HUES6 (cell line): ENCODE data around the gene SPDL1.

ENCODE experiments used
- H3K27ac ChIP-seq: 2 replicates; pipeline ENCODE4 v1.7.0; 2013; ENCODE audit warnings: low read depth, mild to moderate bottlenecking, low read length, inconsistent platforms
- H3K27me3 ChIP-seq: 2 replicates; pipeline ENCODE4 v1.6.1; 2013; ENCODE audit warnings: low read length; ENCODE audit not compliant: control insufficient read depth, insufficient read depth
- H3K36me3 ChIP-seq: 2 replicates; pipeline ENCODE4 v1.6.1; 2013; ENCODE audit warnings: low read length; ENCODE audit not compliant: control insufficient read depth, insufficient read depth
- H3K4me1 ChIP-seq: 2 replicates; pipeline ENCODE4 v1.6.1; 2013; ENCODE audit warnings: low read length; ENCODE audit not compliant: control insufficient read depth, insufficient read depth
- H3K4me3 ChIP-seq: 2 replicates; pipeline ENCODE4 v1.5.1; 2013; ENCODE audit warnings: low read depth, low read length
- H3K9ac ChIP-seq: one replicate; pipeline ENCODE4 v1.6.1; 2013; ENCODE audit warnings: mild to moderate bottlenecking, low read length
- H3K9me3 ChIP-seq: 2 replicates; pipeline ENCODE4 v1.6.1; 2013; ENCODE audit warnings: low read depth, low read length; ENCODE audit not compliant: control insufficient read depth, insufficient read depth

Gene SPDL1

DNA sequence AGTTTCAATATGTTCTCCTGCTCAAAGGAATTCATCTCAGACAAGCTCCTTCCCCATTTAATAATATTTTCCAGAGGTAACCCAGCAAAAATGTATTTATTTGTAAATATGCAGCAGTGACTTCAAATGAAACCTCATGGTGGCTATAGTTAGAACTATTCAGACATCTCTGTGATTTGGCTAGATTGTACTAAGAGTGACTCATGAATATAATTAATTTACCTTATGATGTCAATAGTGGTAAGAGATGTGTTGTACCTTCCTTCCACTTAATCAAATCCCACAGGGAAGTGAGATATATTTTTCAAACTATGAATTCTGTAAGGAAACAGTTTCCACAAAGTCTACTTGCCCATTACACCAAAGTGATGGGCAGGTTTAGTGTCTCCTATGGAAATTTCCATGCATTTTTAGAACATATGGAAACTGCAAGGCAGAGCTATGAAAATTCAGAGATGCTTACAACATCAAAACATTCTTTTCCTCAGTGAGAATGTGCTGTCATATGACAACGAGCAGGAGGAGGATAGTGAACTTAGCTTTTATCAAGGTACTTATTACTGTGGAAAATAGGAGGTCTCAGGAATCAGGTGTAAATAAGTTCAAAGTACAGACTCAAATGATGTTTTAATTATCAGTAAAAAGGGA, 34.0 kb upstream of the SPDL1 start:
- no peaks in the 10 kb centered on the region for H3K36me3 ChIP-seq
- H3K4me1 ChIP-seq: no peaks in the 10 kb centered on the region
- peaks cover 9% of the 10 kb centered on the region; the same call in 1 of the 2 replicates for H3K27me3 ChIP-seq
- H3K27ac ChIP-seq: no peak overlapping the region
- H3K9me3 ChIP-seq: no peaks in the 10 kb centered on the region
- no peak overlapping the region for H3K9ac ChIP-seq
- no peak overlapping the region for H3K4me3 ChIP-seq

DNA sequence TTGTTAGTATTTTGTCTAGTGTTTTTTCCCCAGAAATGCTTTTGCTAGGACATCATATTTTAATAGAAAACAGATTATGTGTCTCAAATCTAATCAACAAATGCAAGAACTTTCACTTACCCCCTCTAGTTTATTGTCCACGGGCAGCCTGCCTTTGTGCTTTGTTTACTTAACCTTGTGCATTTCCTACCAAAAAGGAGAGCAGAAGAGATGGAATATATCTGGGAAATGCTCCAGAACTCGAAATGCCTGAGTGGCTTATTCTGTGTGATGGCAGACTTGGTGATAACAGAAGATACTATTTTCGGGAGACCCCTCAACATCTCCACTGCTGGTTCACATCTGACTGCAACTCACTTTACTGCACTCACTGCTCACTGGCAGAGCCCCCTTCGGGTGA, 33.3 kb upstream of the SPDL1 start:
- peaks cover 9% of the 10 kb centered on the region; the same call in 1 of the 2 replicates for H3K27me3 ChIP-seq
- no peak overlapping the region for H3K9ac ChIP-seq
- H3K4me3 ChIP-seq: no peak overlapping the region
- H3K36me3 ChIP-seq: no peaks in the 10 kb centered on the region
- H3K27ac ChIP-seq: no peak overlapping the region
- no peaks in the 10 kb centered on the region for H3K9me3 ChIP-seq
- H3K4me1 ChIP-seq: no peaks in the 10 kb centered on the region

DNA sequence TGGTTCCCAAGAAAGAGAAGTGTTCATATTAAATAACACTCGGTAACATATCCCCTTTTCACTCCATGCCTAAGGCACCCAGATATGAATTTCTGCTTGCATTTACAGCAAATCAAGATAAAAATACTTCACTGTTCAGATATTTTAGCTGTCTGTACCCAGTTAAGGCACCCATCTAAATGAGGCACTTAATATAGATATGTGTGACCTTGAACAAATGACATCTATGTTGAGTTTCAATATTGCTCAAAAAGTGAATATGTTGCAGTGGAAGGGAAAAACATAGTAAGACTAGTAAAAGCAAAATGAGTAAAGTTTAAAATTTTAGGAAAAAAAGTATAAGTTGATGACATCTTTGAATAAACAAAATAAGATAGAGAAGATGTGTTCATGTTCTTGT, 32.4 kb upstream of the SPDL1 start:
- H3K4me3 ChIP-seq: no peak overlapping the region
- no peaks in the 10 kb centered on the region for H3K4me1 ChIP-seq
- no peak overlapping the region for H3K27ac ChIP-seq
- H3K9me3 ChIP-seq: no peaks in the 10 kb centered on the region
- H3K9ac ChIP-seq: no peak overlapping the region
- H3K27me3 ChIP-seq: peaks cover 9% of the 10 kb centered on the region; the same call in 1 of the 2 replicates
- no peaks in the 10 kb centered on the region for H3K36me3 ChIP-seq

DNA sequence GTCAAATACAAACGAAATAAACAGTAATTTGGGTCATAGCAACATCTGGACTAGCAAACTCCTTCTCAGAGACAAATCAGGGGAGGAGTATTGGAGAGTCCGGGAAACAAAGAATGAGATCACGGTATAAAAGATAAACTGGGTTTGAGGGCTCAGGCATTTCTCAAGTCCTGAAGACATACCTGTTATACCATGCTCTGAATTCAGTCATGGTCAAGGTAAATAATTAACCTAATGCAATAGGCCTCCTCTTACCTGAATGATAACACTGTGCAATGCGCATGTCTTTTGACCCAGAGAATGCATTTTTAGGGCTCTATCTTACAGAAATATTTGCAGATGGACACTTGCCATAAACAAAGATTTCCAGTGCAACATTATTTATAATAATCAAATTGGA, 31.9 kb upstream of the SPDL1 start:
- no peaks in the 10 kb centered on the region for H3K36me3 ChIP-seq
- peaks cover 9% of the 10 kb centered on the region; the same call in 1 of the 2 replicates for H3K27me3 ChIP-seq
- no peaks in the 10 kb centered on the region for H3K9me3 ChIP-seq
- no peak overlapping the region for H3K27ac ChIP-seq
- no peak overlapping the region for H3K4me3 ChIP-seq
- H3K4me1 ChIP-seq: no peaks in the 10 kb centered on the region
- no peak overlapping the region for H3K9ac ChIP-seq

DNA sequence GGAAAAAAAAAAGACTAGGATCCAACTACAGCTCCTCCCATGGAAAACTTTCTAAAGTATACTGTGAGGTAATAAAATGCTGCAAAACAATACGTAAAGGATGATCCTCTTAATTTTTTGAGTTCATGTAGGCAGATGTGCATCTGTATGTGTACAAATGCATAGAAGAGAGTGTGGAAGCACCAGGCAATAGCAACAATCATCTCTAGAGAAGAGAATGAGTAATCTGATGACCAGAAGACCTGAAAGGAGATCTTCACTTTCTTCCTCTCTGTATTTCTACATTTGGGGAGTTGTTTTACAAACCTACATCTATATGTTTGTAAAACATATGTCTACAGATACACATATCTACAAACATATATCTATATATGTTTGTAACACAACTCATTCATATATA, 29.3 kb upstream of the SPDL1 start:
- no peak overlapping the region for H3K9ac ChIP-seq
- H3K9me3 ChIP-seq: peaks cover 6% of the 10 kb centered on the region; the same call in 1 of the 2 replicates
- no peaks in the 10 kb centered on the region for H3K4me1 ChIP-seq
- H3K36me3 ChIP-seq: no peaks in the 10 kb centered on the region
- peaks cover 3% of the 10 kb centered on the region; the same call in 1 of the 2 replicates for H3K27me3 ChIP-seq
- H3K27ac ChIP-seq: no peak overlapping the region
- no peak overlapping the region for H3K4me3 ChIP-seq

DNA sequence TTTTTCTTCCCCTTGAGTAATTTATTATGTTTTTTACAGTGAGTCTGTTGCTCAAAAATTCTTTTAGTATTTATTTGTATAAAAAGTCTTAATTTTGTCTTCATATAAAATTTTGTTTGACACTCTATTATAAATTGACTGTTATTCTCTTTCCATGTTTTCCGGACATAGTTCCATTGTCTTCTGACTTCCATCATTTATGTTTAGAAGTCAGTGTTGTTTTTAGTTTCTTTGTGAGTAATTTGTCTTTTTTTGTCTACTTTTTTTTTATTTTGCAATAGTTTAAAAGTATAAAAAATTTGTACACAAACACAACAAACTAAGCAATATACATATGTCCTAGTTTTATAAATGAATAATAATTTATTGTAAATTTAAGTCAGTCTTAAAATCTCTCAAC, 25.7 kb upstream of the SPDL1 start:
- Histone ChIP-seq H3K27ac (no peak overlapping the region), H3K4me3 (no peak overlapping the region)

DNA sequence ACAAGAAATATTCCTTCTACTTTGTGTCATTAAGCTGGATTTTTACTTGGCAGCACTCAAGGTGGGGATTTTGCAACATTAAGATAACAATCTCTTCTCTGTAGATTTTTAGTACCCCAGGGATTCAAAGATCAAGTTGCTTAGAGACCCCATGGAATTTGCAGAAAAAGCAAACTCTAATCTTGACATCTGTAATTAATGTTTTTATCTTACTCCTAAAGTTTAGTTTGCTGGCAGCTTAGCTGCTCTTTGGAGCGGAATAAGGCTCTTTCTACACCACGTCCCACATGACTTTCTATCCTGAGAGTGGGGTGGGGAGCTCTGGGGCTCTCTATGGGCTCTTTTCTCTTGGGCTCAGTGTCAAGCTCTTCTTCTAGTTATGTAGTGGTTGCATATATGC, 21.7 kb upstream of the SPDL1 start:
- Histone ChIP-seq H3K9me3 (peaks cover 6% of the 10 kb centered on the region; the same call in 1 of the 2 replicates), H3K36me3 (no peaks in the 10 kb centered on the region), H3K4me1 (no peaks in the 10 kb centered on the region), H3K4me3 (no peak overlapping the region), H3K9ac (no peak overlapping the region), H3K27me3 (peaks cover 22% of the 10 kb centered on the region; the same call in 1 of the 2 replicates), H3K27ac (no peak overlapping the region)

More for the DNA sequence above, 25.7 kb upstream of the SPDL1 start:
- H3K9ac ChIP-seq: no peak overlapping the region
- H3K4me1 ChIP-seq: no peaks in the 10 kb centered on the region
- peaks cover 6% of the 10 kb centered on the region; the same call in 1 of the 2 replicates for H3K9me3 ChIP-seq
- H3K36me3 ChIP-seq: no peaks in the 10 kb centered on the region
- peaks cover 11% of the 10 kb centered on the region; the same call in 1 of the 2 replicates for H3K27me3 ChIP-seq

DNA sequence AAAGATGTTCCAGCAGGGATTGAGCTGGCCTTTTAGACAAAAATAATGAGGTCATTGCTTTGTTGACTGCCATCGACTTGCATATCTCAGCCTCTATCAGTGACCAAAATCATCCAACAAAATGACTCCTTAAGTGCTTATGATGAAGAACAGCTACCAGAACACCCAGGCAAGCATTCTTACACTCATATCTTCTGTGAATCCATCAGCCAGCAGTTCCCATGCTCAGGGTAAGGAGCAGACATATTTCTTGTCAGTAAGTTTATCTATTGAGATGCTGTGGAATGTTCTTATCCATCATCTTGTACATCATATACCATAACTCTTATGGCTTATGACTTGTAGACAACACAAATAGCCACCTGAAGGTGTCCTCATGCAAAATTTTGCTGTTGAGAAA, 20.2 kb upstream of the SPDL1 start:
- H3K4me1 ChIP-seq: no peaks in the 10 kb centered on the region
- no peaks in the 10 kb centered on the region for H3K36me3 ChIP-seq
- H3K27me3 ChIP-seq: peaks cover 23% of the 10 kb centered on the region; the same call in 1 of the 2 replicates
- H3K9ac ChIP-seq: no peak overlapping the region
- H3K4me3 ChIP-seq: no peak overlapping the region
- no peaks in the 10 kb centered on the region for H3K9me3 ChIP-seq
- H3K27ac ChIP-seq: no peak overlapping the region

DNA sequence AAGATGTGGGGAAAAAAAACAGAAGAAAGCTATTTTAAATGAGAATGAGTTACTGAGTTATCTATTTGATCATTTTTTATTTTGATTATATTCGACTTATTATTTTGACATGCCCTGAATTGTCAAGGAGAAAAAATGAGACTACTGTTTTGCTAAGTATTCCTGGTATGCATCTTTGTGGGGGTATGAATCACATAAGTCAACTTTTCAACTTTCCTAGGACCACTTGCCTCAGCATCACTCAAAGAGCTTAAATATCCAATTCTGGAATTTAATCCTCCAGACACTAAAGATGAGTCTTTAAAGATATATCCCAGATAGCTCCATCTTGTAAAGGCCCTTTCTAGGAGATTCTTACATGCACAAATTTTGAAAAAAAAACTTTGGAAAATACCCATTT, 17.4 kb upstream of the SPDL1 start:
- Histone ChIP-seq H3K9ac (no peak overlapping the region), H3K27me3 (peaks cover 43% of the 10 kb centered on the region), H3K9me3 (no peaks in the 10 kb centered on the region), H3K4me3 (no peak overlapping the region), H3K36me3 (no peaks in the 10 kb centered on the region), H3K4me1 (no peaks in the 10 kb centered on the region), H3K27ac (no peak overlapping the region)

DNA sequence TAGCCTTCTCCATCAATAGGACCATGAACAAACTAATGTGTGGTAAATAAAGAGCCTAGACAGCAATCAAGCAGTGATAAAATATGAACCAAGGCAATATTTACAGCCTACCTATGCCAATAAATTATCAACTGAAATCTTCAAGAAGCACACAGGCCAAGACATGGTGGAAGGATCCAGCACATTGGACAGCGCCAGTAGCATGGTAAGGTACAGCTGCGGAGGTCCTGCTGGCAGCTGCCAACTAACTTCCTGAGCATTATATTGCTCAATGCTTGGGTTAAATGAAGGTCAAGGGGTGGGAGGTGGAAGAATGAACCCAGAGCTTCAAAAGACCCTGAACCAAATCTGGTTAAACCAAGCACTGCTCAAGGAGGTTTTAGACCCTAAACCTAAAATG, 16.5 kb upstream of the SPDL1 start:
- no peak overlapping the region for H3K4me3 ChIP-seq
- peaks cover 41% of the 10 kb centered on the region for H3K27me3 ChIP-seq
- no peaks in the 10 kb centered on the region for H3K4me1 ChIP-seq
- no peaks in the 10 kb centered on the region for H3K36me3 ChIP-seq
- H3K27ac ChIP-seq: no peak overlapping the region
- no peak overlapping the region for H3K9ac ChIP-seq
- no peaks in the 10 kb centered on the region for H3K9me3 ChIP-seq

DNA sequence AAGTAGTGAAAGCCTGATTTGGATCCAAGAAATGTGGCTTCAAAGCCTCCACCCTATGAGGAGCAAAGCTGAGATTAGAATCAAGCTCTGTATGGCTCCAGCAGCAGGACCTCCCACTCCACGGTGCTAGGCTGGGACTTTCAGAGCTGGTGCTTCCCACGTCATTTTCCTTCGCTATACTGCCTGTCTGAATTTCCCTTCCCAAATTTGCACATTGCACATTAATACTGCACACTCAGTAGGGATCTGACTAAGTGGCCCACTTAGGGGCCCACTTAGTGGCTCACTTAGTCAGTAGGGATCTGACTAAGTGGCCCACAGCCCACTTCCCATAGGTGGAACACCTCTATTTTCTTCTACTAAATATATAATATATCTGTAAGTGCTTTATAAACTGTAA, 14.1 kb upstream of the SPDL1 start:
- Histone ChIP-seq H3K4me3 (no peak overlapping the region), H3K4me1 (no peaks in the 10 kb centered on the region), H3K27ac (no peak overlapping the region), H3K36me3 (no peaks in the 10 kb centered on the region), H3K27me3 (peaks cover 37% of the 10 kb centered on the region), H3K9ac (no peak overlapping the region), H3K9me3 (no peaks in the 10 kb centered on the region)
